Mesothelial cell of epicardium (in vitro differentiated cells): ENCODE results near the gene IGSF9. TPM values are rescaled to one million over a fixed set of nuclear protein-coding genes. Genes with fewer than 3 reads are reported as not detected.

Experiments used
- DNase-seq, 2 experiments: peaks; one replicate each; pipeline ENCODE4 v3.0.0; 2021; ENCODE audit warnings: low spot score in 2 of 2; ENCODE audit not compliant: unreplicated experiment in 2 of 2
- H3K27ac Mint-ChIP-seq: 2 replicates; pipeline ENCODE4 v1.8.0; 2021; ENCODE audit warnings: mixed read lengths
- H3K27me3 Mint-ChIP-seq: 2 replicates; pipeline ENCODE4 v1.8.0; 2021; ENCODE audit warnings: low read depth, mixed read lengths
- H3K36me3 Mint-ChIP-seq: 2 replicates; pipeline ENCODE4 v1.8.0; 2021; ENCODE audit warnings: mixed read lengths
- H3K4me1 Mint-ChIP-seq: 2 replicates; pipeline ENCODE4 v1.8.0; 2021; ENCODE audit warnings: mixed read lengths
- H3K4me3 Mint-ChIP-seq: 2 replicates; pipeline ENCODE4 v1.8.0; 2021; ENCODE audit warnings: mild to moderate bottlenecking, moderate library complexity, mixed read lengths
- H3K9me3 Mint-ChIP-seq: 2 replicates; pipeline ENCODE4 v1.8.0; 2021; ENCODE audit warnings: mixed read lengths
- total RNA-seq: library from RNA; stranded (reverse); gene quantifications from 3 replicates; pipeline ENCODE4 v1.2.1, GENCODE V29; 2021
- TF ChIP-seq, protein P1 (sequence below): fragments of 200-600 bp; sonication (generic); IDR thresholded peaks from one replicate; pipeline ENCODE4 v1.5.0; 2021; ENCODE audit warnings: antibody characterized with exemption; ENCODE audit not compliant: unreplicated experiment

The IGSF9 gene
- total RNA-seq, 1 donor from 2014 or later: 76.9 TPM

DNA sequence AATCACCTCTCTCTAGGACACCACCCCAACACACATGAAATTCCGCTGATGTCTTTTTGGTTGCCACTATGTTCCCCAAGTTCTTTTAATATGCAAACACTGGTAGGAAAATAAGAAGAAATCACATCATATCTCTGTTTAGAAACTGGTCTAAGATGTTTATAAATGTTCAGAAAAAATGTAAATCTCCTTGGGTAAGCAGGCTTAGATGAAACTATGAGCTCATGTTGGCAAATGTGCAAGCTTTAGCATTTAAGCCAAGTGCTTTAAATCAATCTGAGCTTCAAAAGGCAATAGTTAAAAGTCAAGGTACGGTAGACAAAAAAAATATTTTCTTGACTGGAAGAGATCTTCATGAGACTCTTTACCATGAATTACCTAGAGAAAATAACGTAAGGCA is 33.8 kb upstream of the IGSF9 start:
- no peak overlapping the region for H3K4me3 Mint-ChIP-seq
- TF ChIP-seq, protein P1, sequence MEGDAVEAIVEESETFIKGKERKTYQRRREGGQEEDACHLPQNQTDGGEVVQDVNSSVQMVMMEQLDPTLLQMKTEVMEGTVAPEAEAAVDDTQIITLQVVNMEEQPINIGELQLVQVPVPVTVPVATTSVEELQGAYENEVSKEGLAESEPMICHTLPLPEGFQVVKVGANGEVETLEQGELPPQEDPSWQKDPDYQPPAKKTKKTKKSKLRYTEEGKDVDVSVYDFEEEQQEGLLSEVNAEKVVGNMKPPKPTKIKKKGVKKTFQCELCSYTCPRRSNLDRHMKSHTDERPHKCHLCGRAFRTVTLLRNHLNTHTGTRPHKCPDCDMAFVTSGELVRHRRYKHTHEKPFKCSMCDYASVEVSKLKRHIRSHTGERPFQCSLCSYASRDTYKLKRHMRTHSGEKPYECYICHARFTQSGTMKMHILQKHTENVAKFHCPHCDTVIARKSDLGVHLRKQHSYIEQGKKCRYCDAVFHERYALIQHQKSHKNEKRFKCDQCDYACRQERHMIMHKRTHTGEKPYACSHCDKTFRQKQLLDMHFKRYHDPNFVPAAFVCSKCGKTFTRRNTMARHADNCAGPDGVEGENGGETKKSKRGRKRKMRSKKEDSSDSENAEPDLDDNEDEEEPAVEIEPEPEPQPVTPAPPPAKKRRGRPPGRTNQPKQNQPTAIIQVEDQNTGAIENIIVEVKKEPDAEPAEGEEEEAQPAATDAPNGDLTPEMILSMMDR: no peak
- H3K27me3 Mint-ChIP-seq: peaks cover 52% of the 10 kb centered on the region
- no peak overlapping the region for H3K27ac Mint-ChIP-seq
- no peak for DNase-seq
- H3K4me1 Mint-ChIP-seq: peaks cover 10% of the 10 kb centered on the region
- H3K9me3 Mint-ChIP-seq: no peaks in the 10 kb centered on the region
- no peaks in the 10 kb centered on the region for H3K36me3 Mint-ChIP-seq

DNA sequence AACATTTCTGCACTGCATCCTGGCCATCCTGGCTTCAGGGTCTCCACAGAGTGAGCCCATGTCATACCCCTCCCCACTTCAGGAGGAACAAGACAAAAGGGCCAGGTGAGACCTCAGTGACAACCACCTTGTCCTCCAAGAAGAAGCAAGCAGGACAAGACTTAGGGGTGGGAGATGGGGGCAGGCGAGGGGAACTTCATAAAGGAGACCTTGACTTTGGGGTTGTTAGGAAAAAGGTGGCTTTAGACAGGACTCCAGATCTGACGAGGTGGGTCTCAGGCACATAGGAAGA is 32.6 kb upstream of the IGSF9 start:
- no peak overlapping the region for H3K27ac Mint-ChIP-seq
- H3K4me1 Mint-ChIP-seq: peaks cover 10% of the 10 kb centered on the region
- TF ChIP-seq, protein P1: no peak
- no peak overlapping the region for H3K4me3 Mint-ChIP-seq
- H3K27me3 Mint-ChIP-seq: peaks cover 46% of the 10 kb centered on the region
- DNase-seq: no peak
- no peaks in the 10 kb centered on the region for H3K36me3 Mint-ChIP-seq
- H3K9me3 Mint-ChIP-seq: no peaks in the 10 kb centered on the region

DNA sequence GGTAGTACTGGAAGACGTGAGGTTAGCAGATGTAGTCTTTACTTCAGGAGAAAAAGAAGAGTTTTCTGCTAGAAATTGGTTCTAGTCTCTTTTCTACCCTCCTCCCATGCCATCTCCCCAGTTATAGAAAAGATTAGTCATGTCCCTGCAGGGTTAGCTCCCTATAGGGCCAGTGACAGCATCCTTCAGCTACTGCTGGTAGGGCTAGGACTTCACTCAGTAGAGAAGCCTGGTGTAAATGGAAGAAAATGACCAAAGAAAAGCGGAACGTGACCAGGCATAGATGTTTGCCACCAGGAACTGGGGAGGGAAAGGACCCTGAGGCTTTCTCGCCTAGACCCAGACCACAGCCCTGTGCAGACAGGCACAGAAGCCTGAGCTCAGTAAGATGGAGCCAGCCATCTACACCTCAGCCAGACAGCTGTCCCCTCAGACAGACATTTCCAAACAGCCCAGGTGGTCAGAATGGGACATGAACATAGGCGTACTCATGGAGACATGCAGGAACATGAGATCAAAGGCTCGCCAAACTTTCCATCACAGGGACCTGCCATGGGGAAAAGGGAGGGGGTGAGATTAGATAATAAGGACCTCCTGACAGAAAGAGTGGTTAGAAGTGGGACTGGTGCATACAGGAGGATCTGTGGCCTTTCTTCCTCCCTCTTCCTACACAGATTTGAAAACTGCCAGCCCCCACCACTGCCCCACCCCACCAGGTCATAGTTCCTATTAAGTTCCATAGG is 32.1 kb upstream of the IGSF9 start:
- H3K4me1 Mint-ChIP-seq: peaks cover 10% of the 10 kb centered on the region
- no peak for DNase-seq
- peaks cover 44% of the 10 kb centered on the region for H3K27me3 Mint-ChIP-seq
- no peak overlapping the region for H3K4me3 Mint-ChIP-seq
- TF ChIP-seq, protein P1: no peak
- no peaks in the 10 kb centered on the region for H3K36me3 Mint-ChIP-seq
- no peak overlapping the region for H3K27ac Mint-ChIP-seq
- no peaks in the 10 kb centered on the region for H3K9me3 Mint-ChIP-seq

DNA sequence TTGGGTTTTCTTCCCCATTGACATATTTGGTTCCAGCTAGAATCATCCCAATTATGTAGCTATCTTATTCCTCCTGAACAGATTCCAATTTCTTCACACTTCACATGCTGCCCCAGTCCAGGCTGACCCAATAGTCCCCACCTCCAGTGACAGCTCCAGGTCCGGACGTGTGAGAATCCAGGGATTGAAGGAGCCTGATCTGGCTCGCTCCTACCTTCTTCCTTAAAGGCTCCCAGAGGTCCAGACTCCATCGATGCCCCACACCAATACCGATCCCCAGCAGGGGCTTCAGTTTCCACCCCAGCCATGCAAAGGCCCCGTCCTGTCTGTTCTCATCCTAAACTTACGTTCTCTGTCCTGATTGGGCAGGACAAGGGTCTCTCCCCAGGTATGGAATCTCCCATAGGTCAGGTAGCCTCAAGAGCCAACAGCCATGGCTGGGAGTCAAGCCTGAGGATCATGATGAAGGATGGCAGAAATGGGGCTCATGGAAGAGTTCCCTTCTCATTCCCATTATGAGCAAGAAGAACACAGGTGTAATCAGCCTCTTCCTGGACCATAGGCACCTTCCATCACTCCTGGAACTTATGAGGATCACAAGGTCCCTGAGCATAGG is 29.0 kb upstream of the IGSF9 start:
- Mint-ChIP-seq H3K4me1 (peaks cover 6% of the 10 kb centered on the region), H3K36me3 (no peaks in the 10 kb centered on the region), H3K4me3 (no peak overlapping the region), H3K9me3 (no peaks in the 10 kb centered on the region), H3K27ac (no peak overlapping the region), H3K27me3 (peaks cover 30% of the 10 kb centered on the region)
- TF ChIP-seq, protein P1: no peak
- DNase-seq: no peak

DNA sequence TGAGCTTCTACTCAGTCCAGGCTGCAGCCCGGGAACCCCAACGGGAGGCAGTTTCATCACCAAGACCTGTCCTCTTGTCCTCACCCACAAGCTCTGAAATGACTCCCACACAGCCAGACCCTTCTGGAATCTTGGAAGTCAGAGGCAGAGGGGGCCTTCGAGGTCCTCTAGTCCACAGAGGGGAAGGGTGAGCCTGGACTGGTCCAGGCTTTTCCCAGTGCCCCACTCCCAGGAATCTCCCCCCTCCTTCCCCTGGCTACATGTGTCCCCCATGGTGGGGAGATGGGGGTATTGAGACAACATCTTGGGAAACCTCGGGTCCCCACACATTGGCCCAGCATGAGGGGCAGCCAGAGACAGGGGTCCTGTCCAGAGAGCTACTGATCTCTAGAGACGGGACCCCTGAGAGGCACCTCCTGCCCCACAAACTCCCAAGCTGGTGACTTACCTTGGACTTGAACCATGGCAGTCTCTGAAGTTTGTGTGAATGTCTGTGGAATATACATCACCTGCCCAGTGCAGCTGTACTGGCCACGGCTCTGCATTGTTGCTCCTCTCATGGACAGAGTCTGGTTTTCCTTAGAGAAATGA is 28.0 kb upstream of the IGSF9 start:
- no peak overlapping the region for H3K27ac Mint-ChIP-seq
- no peak for DNase-seq
- no peak overlapping the region for H3K4me3 Mint-ChIP-seq
- H3K27me3 Mint-ChIP-seq: peaks cover 28% of the 10 kb centered on the region
- H3K36me3 Mint-ChIP-seq: no peaks in the 10 kb centered on the region
- H3K4me1 Mint-ChIP-seq: no peaks in the 10 kb centered on the region
- TF ChIP-seq, protein P1: no peak
- H3K9me3 Mint-ChIP-seq: no peaks in the 10 kb centered on the region
